HepG2 (cell line): ENCODE measurements around the gene MMP24OS. TPM values are rescaled to one million over a fixed set of nuclear protein-coding genes. Genes with fewer than 3 reads are reported as not detected.
A peak's percentile ranks its signal among the peaks of the same experiment; 100 is the strongest.

Experiments
- BHLHE40 ChIP-seq: IDR thresholded peaks from 2 replicates; pipeline ENCODE4 v1.6.1; 2011; ENCODE audit warnings: low read length, improper control_type of control experiment
- NCOA1 ChIP-seq: sonication (generic); formaldehyde crosslinking; IDR thresholded peaks from 2 replicates; pipeline ENCODE4 v1.9.0; 2021; ENCODE audit warnings: missing genetic modification reagents
- NCOR1 ChIP-seq: fragments of 200-600 bp; sonication (generic); IDR thresholded peaks from 2 replicates; pipeline ENCODE4 v1.7.0; 2017; ENCODE audit warnings: antibody characterized with exemption, low read length, borderline replicate concordance
- PPARG ChIP-seq: conservative IDR thresholded peaks from 2 replicates; pipeline ENCODE4 v1.6.1; 2016; ENCODE audit warnings: missing biosample characterization, missing genetic modification reagents
- RBM22 ChIP-seq: fragments of 200-400 bp; formaldehyde crosslinking; optimal IDR thresholded peaks from 2 replicates; pipeline ENCODE3; 2017; ENCODE audit warnings: mild to moderate bottlenecking, low read length, moderate library complexity
- SIX1 ChIP-seq: sonication (generic); formaldehyde crosslinking; IDR thresholded peaks from 2 replicates; pipeline ENCODE4 v1.4.0; 2020; ENCODE audit warnings: missing genetic modification reagents, borderline replicate concordance
- SMAD3 ChIP-seq: sonication (generic); formaldehyde crosslinking; IDR thresholded peaks from 2 replicates; pipeline ENCODE4 v1.4.0; 2020; ENCODE audit warnings: missing genetic modification reagents
- ZNF564 ChIP-seq: sonication (generic); formaldehyde crosslinking; IDR thresholded peaks from 2 replicates; pipeline ENCODE4 v1.8.1; 2023; ENCODE audit warnings: mild to moderate bottlenecking, missing genetic modification reagents
- ZNF570 ChIP-seq: sonication (generic); formaldehyde crosslinking; IDR thresholded peaks from 2 replicates; pipeline ENCODE4 v1.4.0; 2020; ENCODE audit warnings: mild to moderate bottlenecking, missing genetic modification reagents, borderline replicate concordance
- polyA plus RNA-seq, 8 experiments: library from polyadenylated mRNA; depleted of rRNA in 3 of 8; stranded (reverse) in 7 of 8; unstranded in 1 of 8; fragments of >200 nt; fragmentation: Illumina TruSeq in 4 of 8; extraction: Trizol in 4 of 8; gene quantifications; 2 replicates each; pipeline versions ENCODE4 v1.2.1 to v1.2.3, GENCODE V29; 2011 to 2016; ENCODE audit warnings: low read depth in 4 of 8, missing spikeins in 1 of 8, mixed read lengths in 1 of 8; ENCODE audit not compliant: insufficient read depth in 1 of 8
- total RNA-seq, 5 experiments: library from RNA; depleted of rRNA; stranded (reverse); fragments of >200 nt; fragmentation: Illumina TruSeq; extraction: Trizol; gene quantifications; 2 replicates each; pipeline ENCODE4 v1.2.3, GENCODE V29; 2016; ENCODE audit warnings: low read depth in 1 of 5
- TF ChIP-seq, protein P1 (sequence below): sonication (generic); formaldehyde crosslinking; IDR thresholded peaks from 2 replicates; pipeline ENCODE4 v1.5.0; 2020; ENCODE audit warnings: mild to moderate bottlenecking, missing genetic modification reagents, moderate library complexity
- TF ChIP-seq, protein P2 (sequence below): sonication (generic); formaldehyde crosslinking; conservative IDR thresholded peaks from 2 replicates; pipeline ENCODE4 v1.4.0; 2020; ENCODE audit warnings: missing genetic modification reagents
- TF ChIP-seq, protein P3 (sequence below): sonication (generic); formaldehyde crosslinking; IDR thresholded peaks from 2 replicates; pipeline ENCODE4 v1.8.1; 2023; ENCODE audit warnings: mild to moderate bottlenecking, moderate library complexity, missing genetic modification reagents

The MMP24OS gene
- total and polyA plus RNA-seq, 2 of the 13 experiments (the other 11 are each of a cell fraction or from before 2014, with no cell fraction given): 6.0 to 8.5 TPM

DNA sequence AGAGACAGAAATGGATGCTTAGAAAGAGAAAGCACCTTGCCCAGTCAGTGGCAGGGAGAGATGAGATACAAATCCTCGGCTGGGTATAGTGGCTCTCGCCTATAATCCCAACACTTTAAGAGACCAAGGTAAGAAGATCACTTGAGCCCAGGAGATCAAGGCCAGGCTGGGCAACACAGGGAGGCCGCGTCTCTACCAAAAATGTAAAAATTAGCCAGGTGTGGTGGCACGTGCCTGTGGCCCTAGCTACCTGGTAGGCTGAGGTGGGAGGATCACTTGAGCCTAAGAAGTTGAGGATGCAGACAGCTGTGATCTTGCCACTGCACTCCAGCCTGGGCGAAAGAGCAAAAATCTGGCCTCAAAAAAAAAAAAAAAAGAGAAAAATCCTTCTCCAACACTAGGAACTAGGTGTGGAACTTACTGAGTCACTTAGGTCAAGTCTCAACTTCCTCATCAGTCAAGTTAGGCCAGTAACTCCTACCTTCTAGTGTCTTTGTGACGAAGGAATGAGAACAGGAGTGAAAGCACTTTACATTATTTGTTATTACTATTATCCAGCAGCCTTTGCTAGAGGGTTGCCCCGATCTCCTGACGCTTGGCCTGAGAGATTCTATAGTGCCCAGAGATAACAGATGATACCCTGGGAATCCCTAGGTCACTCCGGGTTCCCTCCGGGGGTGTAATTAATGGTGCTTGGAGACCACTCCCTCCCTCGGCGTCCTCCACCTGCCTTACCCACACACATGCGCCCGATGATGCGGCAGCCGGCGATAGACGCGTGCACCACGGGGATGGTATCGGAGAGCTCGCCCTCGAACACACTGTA is 5.7 kb upstream of the MMP24OS start (continued):
- TF ChIP-seq, protein P1, sequence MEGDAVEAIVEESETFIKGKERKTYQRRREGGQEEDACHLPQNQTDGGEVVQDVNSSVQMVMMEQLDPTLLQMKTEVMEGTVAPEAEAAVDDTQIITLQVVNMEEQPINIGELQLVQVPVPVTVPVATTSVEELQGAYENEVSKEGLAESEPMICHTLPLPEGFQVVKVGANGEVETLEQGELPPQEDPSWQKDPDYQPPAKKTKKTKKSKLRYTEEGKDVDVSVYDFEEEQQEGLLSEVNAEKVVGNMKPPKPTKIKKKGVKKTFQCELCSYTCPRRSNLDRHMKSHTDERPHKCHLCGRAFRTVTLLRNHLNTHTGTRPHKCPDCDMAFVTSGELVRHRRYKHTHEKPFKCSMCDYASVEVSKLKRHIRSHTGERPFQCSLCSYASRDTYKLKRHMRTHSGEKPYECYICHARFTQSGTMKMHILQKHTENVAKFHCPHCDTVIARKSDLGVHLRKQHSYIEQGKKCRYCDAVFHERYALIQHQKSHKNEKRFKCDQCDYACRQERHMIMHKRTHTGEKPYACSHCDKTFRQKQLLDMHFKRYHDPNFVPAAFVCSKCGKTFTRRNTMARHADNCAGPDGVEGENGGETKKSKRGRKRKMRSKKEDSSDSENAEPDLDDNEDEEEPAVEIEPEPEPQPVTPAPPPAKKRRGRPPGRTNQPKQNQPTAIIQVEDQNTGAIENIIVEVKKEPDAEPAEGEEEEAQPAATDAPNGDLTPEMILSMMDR: no peak; the same call in 1 of the 2 replicates
- TF ChIP-seq RBM22 (peak; percentile 69), SIX1 (CRISPR knock-in tag) (no peak), SMAD3 (CRISPR knock-in tag) (no peak), BHLHE40 (peak; percentile 70), ZNF564 (no peak), ZNF570 (CRISPR knock-in tag) (no peak), NCOR1 (no peak), PPARG (CRISPR knock-in tag) (no peak), NCOA1 (CRISPR knock-in tag) (no peak)
- TF ChIP-seq, protein P2, sequence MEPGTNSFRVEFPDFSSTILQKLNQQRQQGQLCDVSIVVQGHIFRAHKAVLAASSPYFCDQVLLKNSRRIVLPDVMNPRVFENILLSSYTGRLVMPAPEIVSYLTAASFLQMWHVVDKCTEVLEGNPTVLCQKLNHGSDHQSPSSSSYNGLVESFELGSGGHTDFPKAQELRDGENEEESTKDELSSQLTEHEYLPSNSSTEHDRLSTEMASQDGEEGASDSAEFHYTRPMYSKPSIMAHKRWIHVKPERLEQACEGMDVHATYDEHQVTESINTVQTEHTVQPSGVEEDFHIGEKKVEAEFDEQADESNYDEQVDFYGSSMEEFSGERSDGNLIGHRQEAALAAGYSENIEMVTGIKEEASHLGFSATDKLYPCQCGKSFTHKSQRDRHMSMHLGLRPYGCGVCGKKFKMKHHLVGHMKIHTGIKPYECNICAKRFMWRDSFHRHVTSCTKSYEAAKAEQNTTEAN (CRISPR knock-in tag): peak; percentile 2; the same call in 1 of the 2 replicates
- TF ChIP-seq, protein P3, sequence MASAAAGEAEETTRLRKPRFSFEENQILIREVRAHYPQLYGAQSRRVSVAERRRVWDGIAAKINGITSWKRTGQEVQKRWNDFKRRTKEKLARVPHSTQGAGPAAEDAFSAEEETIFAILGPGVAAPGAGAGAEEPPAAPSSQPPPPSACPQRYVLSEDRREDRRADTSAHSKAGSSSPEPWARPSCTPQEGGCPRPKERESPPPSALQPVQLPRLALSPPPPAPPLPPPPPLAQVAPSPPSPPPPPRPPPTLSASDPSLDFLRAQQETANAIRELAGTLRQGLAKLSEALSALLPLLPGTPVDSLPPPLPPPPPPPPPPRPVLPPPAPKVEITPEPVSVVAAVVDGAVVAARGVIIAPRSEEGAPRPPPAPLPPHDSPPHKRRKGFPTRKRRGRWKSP (CRISPR knock-in tag): 0 out of 2 replicates have a peak, but pooled peaks have one; percentile 29
